Activated T-helper 17 cell treated with anti-CD3 and anti-CD28 coated beads, Interleukin-2, amount 50 U/mL, for 72 hours (primary cell): ENCODE measurements around the gene RAB17. TPM values are rescaled to one million over a fixed set of nuclear protein-coding genes. Genes with fewer than 3 reads are reported as not detected.

Experiments
- ATAC-seq: fragments of 150-1000 bp; cut with Tn5 transposase; replicated peaks from 2 replicates; pipeline ENCODE4 v1.10.0; 2021; ENCODE audit warnings: mild to moderate bottlenecking, moderate library complexity
- H3K27ac Mint-ChIP-seq: one replicate; pipeline ENCODE4 v1.8.0; 2022; ENCODE audit warnings: mixed read lengths
- H3K27me3 Mint-ChIP-seq: one replicate; pipeline ENCODE4 v1.8.0; 2022; ENCODE audit warnings: mixed read lengths
- H3K36me3 Mint-ChIP-seq: one replicate; pipeline ENCODE4 v1.8.0; 2022; ENCODE audit warnings: low read depth, mild to moderate bottlenecking, mixed read lengths
- H3K4me1 Mint-ChIP-seq: one replicate; pipeline ENCODE4 v1.8.0; 2022; ENCODE audit warnings: mixed read lengths
- H3K4me3 Mint-ChIP-seq: one replicate; pipeline ENCODE4 v1.8.0; 2022; ENCODE audit warnings: mild to moderate bottlenecking, mixed read lengths
- H3K9me3 Mint-ChIP-seq: one replicate; pipeline ENCODE4 v1.8.0; 2022; ENCODE audit warnings: mixed read lengths
- total RNA-seq, 2 donors: library from RNA; stranded (reverse); gene quantifications; one replicate each; pipeline ENCODE4 v1.2.3, GENCODE V29; 2022

The RAB17 gene
- total RNA-seq, 2 donors from 2014 or later = 0.43 to 2.5 TPM

DNA sequence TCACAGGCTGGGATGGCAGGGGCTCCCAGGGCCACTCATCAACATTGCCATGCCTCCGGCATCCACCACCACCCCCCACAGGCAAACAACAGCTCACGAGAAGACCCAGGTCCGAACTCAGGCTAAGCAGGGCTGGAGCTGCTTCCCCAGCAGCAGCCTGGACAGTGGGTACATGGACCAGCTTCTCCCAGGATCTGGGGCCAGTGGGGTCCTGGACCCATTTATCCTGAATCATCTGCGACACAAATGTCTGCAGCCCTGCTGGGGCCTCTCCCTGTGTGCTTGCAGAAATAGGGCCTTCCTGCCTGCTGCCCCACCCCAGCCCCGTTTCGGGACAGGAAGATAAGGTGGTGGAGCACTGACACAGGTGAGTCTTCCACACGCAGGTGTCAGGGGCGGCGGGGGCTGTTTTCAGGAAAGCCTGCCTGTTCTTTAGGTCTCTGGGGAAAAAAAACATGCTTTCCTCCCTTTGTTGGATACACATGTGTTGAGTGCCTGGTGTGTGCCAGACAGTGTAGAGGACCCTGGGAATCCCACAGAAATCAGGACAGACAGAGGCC lies 19.7 kb downstream of the RAB17 start:
- H3K27me3 Mint-ChIP-seq = no peaks in the 10 kb centered on the region
- no peak for ATAC-seq
- H3K4me3 Mint-ChIP-seq = no peak overlapping the region
- no peak overlapping the region for H3K27ac Mint-ChIP-seq
- H3K4me1 Mint-ChIP-seq = no peaks in the 10 kb centered on the region
- no peaks in the 10 kb centered on the region for H3K9me3 Mint-ChIP-seq
- no peaks in the 10 kb centered on the region for H3K36me3 Mint-ChIP-seq

DNA sequence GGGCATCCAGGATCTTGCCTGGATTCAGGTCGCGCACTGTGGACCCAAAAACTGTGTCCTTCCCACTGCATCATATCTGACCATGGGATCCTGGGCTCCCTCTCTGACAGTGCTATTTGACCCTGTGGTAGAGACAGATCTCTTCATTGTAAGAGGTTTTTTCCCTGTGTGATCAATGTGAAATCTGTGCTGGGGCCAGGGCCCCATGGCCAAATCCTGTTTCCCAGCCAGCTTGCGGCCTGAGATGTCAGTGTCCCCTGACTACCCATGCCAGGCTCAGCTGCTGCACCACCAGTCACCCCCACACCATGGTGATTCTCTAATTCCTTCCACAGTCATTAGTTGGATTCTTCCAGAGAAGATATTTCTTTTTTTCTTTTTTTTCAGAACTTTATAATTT lies 20.6 kb downstream of the RAB17 start:
- Mint-ChIP-seq H3K27me3 (no peaks in the 10 kb centered on the region), H3K27ac (no peak overlapping the region), H3K4me1 (no peaks in the 10 kb centered on the region), H3K9me3 (no peaks in the 10 kb centered on the region), H3K36me3 (no peaks in the 10 kb centered on the region), H3K4me3 (no peak overlapping the region)
- no peak for ATAC-seq

DNA sequence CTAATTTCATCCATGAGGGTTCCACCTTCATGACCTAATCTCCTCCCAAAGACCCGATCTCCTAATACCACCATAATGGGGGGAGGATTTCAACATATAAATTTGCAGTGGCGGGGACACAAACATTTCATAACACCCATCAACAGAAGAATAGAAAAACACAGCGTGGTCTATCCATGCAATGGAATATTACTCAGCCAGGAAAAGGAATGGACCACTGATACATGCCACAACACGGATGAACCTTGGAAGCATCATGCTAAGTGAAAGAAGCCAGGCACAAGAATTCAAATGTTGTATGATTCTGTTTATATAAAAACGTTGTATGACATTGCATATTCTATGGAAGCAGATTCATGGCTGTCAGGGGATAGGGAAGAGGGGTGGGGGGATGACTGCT lies 21.5 kb downstream of the RAB17 start:
- H3K27me3 Mint-ChIP-seq = no peaks in the 10 kb centered on the region
- H3K4me1 Mint-ChIP-seq = no peaks in the 10 kb centered on the region
- no peaks in the 10 kb centered on the region for H3K36me3 Mint-ChIP-seq
- ATAC-seq = no peak
- no peak overlapping the region for H3K4me3 Mint-ChIP-seq
- H3K27ac Mint-ChIP-seq = no peak overlapping the region
- no peaks in the 10 kb centered on the region for H3K9me3 Mint-ChIP-seq

DNA sequence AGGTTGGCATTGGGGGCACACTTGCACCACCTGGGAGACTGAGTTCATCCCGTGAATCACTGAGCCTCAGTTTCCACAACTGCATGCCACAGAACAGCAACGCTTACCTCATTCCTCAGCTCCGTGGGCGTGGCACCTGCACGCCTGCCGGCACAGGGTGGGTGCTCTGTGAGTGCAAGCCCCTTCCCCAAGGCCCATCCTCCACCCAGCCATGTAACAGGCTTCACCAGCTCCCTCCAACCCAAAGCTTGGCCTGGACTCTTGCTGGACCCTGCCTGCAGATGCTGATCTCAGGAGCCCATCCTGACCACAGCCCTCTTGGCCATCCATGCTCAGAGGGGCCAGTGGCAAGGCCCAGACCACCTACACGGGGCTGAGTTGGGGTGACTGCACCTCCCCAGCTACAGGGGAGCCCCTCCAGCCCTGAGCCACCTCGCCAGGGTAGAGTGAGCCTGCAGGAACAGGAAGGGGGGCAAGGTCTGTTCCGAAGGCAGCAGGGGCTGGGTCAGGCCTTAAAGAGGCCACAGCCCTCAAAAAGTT lies 22.3 kb downstream of the RAB17 start:
- no peaks in the 10 kb centered on the region for H3K9me3 Mint-ChIP-seq
- H3K27me3 Mint-ChIP-seq = no peaks in the 10 kb centered on the region
- no peak for ATAC-seq
- no peaks in the 10 kb centered on the region for H3K36me3 Mint-ChIP-seq
- no peak overlapping the region for H3K4me3 Mint-ChIP-seq
- no peak overlapping the region for H3K27ac Mint-ChIP-seq
- no peaks in the 10 kb centered on the region for H3K4me1 Mint-ChIP-seq

DNA sequence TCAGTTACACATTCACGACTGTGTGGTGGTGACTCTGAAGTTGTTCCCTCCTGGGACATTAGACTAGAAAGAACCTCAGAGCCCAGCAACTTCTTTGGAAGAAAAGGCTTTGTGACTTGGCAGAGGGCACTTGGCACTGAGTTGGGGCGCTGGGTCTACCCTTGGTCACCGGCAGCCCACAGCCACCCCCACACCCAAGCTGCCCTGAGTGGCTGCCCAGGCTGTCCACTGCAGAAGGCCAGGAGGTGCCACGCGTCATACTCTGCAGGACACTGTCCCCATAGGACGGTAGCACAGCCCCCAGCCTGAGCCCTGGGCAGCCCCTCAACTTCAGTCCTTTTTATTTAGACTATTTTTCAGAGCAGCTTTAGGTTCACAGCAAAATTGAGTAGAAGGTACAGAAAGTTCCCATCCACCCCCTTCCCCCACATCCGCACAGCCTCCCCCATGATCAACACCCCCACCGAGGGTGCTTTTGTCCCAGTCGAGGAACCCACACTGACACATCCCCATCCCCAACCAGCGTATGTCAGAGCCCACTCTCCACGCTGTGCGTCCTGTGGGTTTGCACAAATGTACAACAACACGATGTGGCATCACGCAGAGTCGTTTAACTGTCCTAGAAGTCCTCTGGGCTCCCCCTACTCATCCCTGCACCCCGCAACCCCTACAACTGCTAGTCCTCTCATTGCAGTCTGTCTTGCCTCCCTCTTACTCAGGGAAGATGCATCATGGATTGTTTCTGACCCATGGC lies 23.1 kb downstream of the RAB17 start:
- no peaks in the 10 kb centered on the region for H3K27me3 Mint-ChIP-seq
- H3K4me3 Mint-ChIP-seq = no peak overlapping the region
- H3K36me3 Mint-ChIP-seq = no peaks in the 10 kb centered on the region
- H3K4me1 Mint-ChIP-seq = no peaks in the 10 kb centered on the region
- H3K9me3 Mint-ChIP-seq = no peaks in the 10 kb centered on the region
- ATAC-seq = no peak
- H3K27ac Mint-ChIP-seq = no peak overlapping the region

DNA sequence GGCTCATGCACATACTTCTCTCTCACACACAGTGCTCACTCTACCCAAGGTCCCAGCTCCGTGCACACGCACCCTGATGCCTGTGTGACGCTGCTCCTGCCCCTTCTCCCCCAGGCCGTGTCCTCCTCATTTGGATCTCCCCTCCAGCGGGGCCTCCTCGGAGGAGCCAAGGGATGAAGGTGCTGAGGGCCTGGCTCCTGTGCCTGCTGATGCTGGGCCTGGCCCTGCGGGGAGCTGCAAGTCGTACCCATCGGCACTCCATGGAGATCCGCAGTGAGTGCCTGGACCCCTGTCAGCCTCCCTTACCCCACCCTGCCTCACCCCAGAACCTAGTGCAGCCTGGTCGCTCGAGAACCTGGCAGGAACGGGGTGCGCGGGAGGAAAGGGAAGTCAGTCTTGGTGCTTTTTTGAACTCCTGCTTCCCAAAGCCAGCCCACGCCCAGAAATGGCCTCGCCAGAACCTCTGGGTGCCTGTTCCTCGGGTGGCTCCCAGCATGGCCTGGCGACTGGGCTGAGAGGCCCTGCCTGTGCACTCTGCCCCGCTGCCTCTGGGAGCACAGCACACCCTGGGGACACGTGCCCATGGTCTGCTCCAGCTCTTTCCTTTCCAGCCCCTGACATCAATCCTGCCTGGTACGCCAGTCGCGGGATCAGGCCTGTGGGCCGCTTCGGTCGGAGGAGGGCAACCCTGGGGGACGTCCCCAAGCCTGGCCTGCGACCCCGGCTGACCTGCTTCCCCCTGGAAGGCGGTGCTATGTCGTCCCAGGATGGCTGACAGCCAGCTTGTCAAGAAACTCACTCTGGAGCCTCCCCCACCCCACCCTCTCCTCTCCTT lies 23.9 kb downstream of the RAB17 start, which contains the start of gene PRLH:
TSS of gene PRLH (plus strand) at position 174 of the 835 bp plus-strand sequence. CDS start at position 174, 0 bp downstream.
- no peaks in the 10 kb centered on the region for H3K4me1 Mint-ChIP-seq
- no peak for ATAC-seq
- H3K27ac Mint-ChIP-seq = no peak within 1 kb of the TSS
- H3K9me3 Mint-ChIP-seq = no peaks in the 10 kb centered on the region
- H3K27me3 Mint-ChIP-seq = no peaks in the 10 kb centered on the region
- H3K4me3 Mint-ChIP-seq = no peak within 1 kb of the TSS
- H3K36me3 Mint-ChIP-seq = no peaks in the 10 kb centered on the region

DNA sequence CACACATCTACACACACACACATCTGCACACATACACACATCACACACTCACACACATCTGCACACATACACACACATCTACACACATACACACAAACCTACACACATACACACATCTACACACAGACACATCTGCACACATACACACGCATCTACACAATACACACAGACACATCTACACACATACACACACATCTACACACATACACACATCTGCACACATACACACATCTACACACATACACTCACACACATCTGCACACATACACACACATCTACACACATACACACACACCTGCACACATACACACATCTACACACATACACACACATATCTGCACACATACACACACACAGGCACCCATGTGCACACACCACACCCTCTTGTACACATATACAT lies 24.6 kb downstream of the RAB17 start:
- no peaks in the 10 kb centered on the region for H3K9me3 Mint-ChIP-seq
- H3K27ac Mint-ChIP-seq = no peak overlapping the region
- H3K4me3 Mint-ChIP-seq = no peak overlapping the region
- H3K4me1 Mint-ChIP-seq = no peaks in the 10 kb centered on the region
- no peaks in the 10 kb centered on the region for H3K36me3 Mint-ChIP-seq
- ATAC-seq = no peak
- H3K27me3 Mint-ChIP-seq = no peaks in the 10 kb centered on the region

DNA sequence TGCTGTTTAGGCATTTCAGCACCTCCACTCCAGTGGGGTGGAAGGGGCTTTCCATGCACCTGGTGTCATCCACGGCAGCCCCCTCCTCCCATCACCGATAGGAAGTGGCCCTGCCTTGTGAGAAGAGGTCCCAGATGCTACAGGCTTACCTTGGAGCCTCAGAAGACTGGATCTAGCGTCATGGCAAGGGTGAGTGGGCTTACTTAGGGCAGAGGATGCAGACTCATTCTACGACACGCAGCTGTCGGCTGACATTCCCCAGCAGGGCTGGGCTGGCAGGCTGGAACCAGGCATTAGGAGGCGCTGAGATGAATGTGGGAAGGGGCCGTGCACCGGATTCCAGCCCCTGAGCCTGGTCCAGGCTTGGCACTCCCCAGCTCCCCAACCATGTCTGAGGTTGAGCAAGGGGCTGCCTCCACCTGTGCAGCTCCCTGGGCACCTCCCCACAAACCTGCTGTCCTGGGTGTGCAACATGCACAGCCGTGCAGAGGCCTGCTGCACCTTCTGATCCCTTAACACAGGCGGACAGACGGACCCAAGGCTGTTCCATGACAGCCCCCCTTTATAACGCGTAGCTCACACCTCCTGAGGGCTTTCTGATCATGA lies 25.9 kb downstream of the RAB17 start:
- ATAC-seq = no peak
- no peak overlapping the region for H3K27ac Mint-ChIP-seq

DNA sequence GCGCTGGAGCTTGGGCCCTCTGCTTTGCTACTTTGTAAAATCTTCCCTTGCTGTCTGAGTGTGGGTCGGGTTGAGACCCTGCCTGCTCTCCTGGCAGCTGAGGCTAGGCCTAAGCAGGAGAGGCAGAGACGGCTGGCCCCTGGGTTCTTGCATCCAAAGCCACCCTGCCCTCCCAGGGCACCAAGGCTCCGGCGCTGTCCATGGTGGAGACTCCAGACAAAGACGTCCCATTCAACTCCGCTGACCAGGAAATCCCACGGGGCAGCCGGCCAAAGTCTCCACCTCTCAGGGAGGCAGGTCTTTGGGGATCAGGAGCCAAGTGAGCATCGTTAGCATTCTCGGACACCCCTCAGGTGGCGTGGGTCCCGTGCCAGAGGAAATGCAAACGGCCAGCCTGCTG lies 26.7 kb downstream of the RAB17 start:
- no peak overlapping the region for H3K27ac Mint-ChIP-seq
- H3K27me3 Mint-ChIP-seq = peaks cover 11% of the 10 kb centered on the region
- no peak overlapping the region for H3K4me3 Mint-ChIP-seq
- H3K4me1 Mint-ChIP-seq = no peaks in the 10 kb centered on the region
- no peaks in the 10 kb centered on the region for H3K9me3 Mint-ChIP-seq
- no peak for ATAC-seq
- H3K36me3 Mint-ChIP-seq = no peaks in the 10 kb centered on the region

More for the DNA sequence above, 25.9 kb downstream of the RAB17 start:
- no peaks in the 10 kb centered on the region for H3K9me3 Mint-ChIP-seq
- H3K4me1 Mint-ChIP-seq = no peaks in the 10 kb centered on the region
- H3K36me3 Mint-ChIP-seq = no peaks in the 10 kb centered on the region
- peaks cover 5% of the 10 kb centered on the region for H3K27me3 Mint-ChIP-seq
- H3K4me3 Mint-ChIP-seq = no peak overlapping the region

DNA sequence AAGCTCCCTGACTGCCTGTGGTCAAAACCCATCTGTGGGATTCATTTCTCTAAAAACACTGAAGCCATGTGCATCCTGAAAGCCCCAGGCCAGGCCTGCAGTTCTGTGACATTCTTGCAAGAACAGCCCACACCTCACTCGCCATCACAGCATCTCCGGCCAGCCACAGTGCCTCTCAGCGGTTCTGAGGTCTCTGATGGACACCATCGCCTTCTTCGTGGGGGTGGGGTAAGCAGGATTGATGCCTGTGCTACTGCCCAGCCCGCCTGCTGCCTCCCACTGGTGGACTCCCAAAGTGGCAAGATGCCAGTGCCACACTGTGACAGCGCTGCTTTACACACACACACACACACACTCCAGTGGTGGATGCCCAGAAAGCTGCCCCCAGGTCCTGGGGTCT lies 29.3 kb downstream of the RAB17 start:
- Mint-ChIP-seq H3K36me3 (no peaks in the 10 kb centered on the region), H3K9me3 (peaks cover under 1% of the 10 kb centered on the region), H3K4me3 (no peak overlapping the region), H3K4me1 (peaks cover 10% of the 10 kb centered on the region), H3K27me3 (peaks cover 12% of the 10 kb centered on the region), H3K27ac (no peak overlapping the region)
- ATAC-seq = no peak

DNA sequence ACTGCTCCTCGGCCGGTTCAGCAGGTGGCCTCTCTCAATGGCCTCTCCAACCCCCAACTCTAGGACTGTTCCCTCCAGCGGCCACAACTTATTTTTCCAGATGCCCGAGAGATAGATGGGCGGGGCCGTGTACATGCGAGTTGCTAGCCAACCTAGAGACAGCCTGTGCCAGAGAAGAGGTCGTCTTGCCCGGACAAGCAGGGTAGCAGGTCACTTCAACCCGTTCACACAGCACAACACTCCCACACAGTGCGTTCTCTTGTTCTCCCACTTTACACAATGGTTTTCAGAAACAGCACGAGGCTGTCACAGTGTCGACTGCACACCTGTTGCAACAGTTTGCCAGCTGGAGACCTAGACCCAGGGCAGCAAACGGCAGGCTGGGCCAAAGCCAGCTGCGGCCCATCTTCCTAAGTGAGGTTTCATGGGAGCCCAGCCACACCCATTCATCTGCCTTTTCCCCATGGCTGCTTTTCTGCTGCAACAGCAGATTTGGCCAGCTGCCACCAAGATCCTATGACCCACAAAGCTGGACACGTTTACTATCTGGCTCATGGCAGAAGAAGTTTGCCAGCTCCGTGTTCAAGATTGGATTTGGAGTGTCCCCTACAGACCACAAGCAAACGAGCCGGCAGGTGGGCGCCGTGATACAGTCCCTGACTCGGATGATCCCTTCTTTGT lies 31.4 kb downstream of the RAB17 start:
- H3K4me1 Mint-ChIP-seq = peaks cover 10% of the 10 kb centered on the region
- no peak for ATAC-seq

DNA sequence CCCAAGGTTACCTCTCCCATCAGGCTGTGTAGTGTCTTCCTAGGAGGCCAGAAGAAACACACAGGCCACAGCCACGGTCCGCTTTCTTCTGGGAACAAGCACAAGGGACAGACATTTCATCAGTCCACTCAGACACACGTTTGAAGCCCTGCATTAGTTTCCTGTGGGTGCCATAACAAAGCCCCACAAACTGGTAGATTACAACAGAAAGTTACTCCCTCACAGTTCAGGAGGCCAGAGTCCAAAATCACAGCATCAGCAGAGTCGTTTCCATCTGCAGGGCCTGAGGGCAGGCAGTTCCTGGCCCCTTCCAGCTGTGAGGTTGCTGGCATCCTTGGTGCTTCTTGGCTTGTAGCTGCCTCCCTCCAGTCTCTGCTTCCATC lies 32.9 kb downstream of the RAB17 start:
- ATAC-seq = no peak
- Mint-ChIP-seq H3K27ac (no peak overlapping the region), H3K27me3 (peaks cover 18% of the 10 kb centered on the region), H3K4me3 (peak overlapping the region; percentile 39), H3K9me3 (peaks cover 4% of the 10 kb centered on the region), H3K4me1 (peaks cover 10% of the 10 kb centered on the region), H3K36me3 (no peaks in the 10 kb centered on the region)

More for the DNA sequence above, 31.4 kb downstream of the RAB17 start:
- no peak overlapping the region for H3K27ac Mint-ChIP-seq
- peaks cover 15% of the 10 kb centered on the region for H3K27me3 Mint-ChIP-seq
- no peaks in the 10 kb centered on the region for H3K36me3 Mint-ChIP-seq
- H3K9me3 Mint-ChIP-seq = peaks cover 4% of the 10 kb centered on the region
- H3K4me3 Mint-ChIP-seq = no peak overlapping the region

DNA sequence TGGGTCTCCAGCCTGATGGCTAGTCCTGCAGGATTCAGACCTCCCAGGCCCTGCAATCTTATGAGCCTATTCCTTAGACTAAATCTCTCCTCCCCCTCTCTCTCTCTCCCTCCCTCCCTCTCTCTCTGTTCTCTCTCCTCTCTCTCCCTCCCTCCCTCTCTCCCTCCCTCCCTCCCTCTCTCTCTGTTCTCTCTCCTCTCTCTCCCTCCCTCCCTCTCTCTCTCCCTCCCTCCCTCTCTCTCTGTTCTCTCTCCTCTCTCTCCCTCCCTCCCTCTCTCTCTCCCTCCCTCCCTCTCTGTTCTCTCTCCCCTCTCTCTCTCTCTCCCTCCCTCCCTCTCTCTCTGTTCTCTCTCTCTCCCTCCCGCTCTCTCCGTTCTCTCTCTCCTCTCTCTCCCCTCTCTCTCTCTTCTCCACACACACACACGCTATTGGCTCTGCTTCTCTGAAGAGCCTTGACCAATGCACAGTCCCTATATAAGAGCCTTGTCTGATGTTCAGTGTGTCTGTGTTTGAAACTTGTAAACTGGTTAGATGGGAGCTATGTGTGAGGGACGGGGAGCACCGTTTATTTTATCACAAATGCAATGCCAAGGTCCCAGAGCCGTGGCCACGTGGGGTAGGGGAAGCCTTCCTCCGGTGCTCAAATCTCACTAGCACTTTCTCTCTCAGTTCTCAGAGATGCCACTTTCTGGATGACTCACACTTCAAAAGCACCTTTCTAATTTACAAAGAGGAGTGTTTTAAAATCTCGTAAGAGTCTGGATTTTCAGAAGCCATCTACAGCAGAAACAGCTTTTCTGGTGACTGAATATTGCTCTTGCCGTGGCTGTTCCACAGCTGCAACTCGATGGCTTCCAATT lies 33.5 kb downstream of the RAB17 start:
- Mint-ChIP-seq H3K4me3 (peak overlapping the region; percentile 39), H3K27ac (no peak overlapping the region), H3K4me1 (peaks cover 10% of the 10 kb centered on the region), H3K9me3 (peaks cover 4% of the 10 kb centered on the region), H3K36me3 (no peaks in the 10 kb centered on the region), H3K27me3 (peaks cover 18% of the 10 kb centered on the region)
- peak; percentile 97 for ATAC-seq
